DMS79 (cell line): ENCODE data around the gene R3HDM2.
A peak's percentile ranks its signal among the peaks of the same experiment; 100 is the strongest.

ENCODE experiments used
- DNase-seq: peaks from one replicate; lab custom pipeline; 2025; lab: John Stamatoyannopoulos, UW

Gene R3HDM2

DNA sequence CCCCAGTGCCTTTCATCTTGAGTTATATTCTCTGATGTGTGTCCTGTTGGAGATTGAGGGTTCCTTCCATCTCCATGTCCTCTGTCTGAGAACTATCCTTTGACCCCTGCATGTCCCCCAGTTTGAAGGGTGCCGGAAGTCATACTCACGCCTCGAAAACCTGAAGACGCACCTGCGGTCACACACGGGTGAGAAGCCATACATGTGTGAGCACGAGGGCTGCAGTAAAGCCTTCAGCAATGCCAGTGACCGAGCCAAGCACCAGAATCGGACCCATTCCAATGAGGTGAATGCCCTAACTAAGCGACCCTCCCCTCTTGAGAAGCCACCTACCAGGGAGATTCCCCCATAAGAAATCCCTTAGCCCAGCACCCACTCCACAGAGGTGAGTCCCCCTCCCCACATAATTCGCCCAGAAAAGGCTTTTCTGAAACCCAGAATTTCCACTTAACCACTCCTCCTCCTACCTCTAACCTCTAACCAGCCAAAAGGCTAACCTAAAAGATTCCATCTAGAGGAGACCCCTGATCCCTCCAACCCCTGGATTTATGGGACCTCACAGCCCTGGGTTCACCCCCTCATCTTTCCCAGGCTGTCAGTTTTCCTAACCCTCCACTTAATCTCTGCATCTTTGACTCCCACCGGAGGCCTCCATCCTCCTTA, 36.5 kb upstream of the R3HDM2 start:
- no peak for DNase-seq

- DNase-seq: no peak
These were observed 35.1 kb upstream of the R3HDM2 start for GRCh38 chr12:57465747-57466505.

DNA sequence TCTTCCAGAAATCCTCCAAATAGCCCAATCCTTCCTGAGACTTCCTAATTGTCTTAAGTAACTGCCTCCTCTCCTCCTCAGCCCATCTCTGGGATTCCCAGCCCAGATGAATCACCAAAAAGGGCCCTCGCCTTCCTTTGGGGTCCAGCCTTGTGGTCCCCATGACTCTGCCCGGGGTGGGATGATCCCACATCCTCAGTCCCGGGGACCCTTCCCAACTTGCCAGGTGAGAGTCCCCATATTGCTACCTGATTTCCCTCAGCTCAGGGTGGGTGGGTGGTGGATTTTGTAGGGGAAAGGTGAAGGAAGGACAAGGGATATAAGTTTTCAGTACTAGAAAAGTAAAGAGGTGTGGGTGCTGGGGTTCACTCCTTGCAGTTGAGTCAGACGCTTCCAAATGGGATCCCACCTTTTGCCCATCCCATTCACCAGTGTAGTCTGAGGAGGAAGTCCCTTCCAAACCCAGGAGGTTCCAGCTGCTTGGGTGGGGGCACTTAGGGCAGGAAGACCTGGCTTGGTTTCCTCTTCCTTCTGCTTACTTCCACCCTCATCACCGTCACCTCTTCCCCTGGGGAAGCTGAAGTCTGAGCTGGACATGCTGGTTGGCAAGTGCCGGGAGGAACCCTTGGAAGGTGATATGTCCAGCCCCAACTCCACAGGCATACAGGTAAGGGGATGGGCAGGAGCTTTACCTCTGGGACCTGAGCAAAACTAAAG, 34.3 kb upstream of the R3HDM2 start:
- DNase-seq: no peak

- no peak for DNase-seq
These were observed 33.7 kb upstream of the R3HDM2 start for GRCh38 chr12:57464569-57464968.

- DNase-seq: no peak
These were observed 32.0 kb upstream of the R3HDM2 start for GRCh38 chr12:57462912-57463253.

DNA sequence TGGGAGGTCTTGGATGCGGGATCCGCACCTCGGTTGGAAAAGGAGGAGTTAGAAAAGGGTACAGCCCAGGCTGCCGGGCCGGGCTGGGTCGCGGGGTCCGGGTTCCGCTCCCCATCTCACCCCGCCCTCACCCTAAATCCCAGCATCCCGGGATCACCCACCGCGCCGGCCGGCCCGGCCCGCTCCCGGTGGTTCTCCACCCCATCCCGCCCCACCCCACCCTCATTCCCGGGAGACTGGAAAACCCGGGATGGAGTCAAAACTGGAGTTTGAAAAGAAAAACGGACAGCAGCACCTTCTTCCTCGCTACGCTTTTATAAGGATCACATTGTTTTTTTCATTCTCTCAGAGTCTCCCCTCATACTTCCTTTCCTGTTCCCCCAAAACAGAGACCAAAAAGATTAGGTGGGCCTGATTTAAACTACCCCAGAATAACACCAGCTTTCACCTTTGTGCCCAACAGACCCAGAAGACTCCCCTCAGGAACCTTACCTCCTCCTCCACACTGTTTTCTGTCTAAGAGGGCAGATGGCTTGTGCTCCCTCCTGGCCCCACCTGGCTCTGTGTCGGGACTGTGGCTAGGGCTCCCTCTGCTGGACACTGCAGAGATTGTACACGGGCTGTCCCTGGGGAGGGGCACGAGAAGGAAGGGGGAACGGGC, 31.5 kb upstream of the R3HDM2 start:
- peak; percentile 69 for DNase-seq

DNA sequence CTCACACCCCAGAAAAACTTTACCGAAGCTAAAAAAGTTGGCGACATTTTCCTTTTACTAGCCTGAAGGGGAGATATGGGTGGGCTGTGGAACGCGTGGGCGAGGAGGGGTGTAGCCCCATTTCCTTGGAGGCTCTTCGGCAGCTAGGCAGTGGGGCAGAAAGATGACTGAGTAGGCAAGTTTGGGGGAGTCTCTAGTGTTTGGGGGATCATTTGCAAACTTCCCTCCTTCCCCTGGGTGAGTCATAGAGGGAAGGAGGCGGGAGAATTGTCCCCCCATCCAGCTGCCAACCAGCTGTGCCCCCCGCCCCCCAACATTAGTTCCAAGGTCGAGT, 31.0 kb upstream of the R3HDM2 start:
- DNase-seq: no peak

DNA sequence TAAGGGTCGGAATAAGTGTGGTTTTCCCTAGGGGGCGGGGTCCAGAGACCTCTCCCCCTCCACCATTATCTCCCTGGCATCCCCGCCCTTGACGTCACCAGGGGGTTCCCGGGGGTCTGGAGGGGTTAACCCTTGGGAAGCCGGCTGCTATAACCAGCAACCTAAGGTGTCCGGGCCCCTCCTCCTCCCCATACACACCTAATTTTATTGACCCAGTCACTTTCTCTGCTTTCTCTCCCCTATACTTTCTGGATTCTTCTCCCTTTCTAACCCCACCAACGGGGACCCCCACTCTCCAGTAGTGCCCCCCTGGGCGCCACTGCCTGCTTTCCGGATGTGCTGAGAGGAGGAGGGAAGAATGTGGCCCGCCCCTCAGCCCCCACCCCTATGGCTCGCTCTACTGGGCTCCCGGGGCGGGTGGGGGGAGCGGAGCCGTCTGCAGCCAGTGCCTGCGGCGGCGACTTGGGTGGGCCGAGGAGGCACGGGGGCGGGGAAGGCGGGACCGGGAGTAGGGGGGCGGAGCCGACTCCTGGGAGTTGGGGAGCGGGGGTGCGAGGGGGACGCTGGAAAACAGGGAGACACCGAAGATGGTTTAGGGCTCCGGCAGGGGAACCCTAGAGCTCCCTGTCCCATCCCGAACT, 30.6 kb upstream of the R3HDM2 start:
- no peak for DNase-seq

GRCh38 chr12:57460841-57461275, 30.0 kb upstream of the R3HDM2 start:
- DNase-seq: no peak

- DNase-seq: no peak
These were observed 29.6 kb upstream of the R3HDM2 start for GRCh38 chr12:57460468-57460784.

- DNase-seq: no peak
These were observed 29.1 kb upstream of the R3HDM2 start, which contains the start of gene GLI1 for GRCh38 chr12:57459750-57460467. GLI1 (plus strand) TSS chr12:57459785; CDS start chr12:57463692, 3,907 bp downstream.

- DNase-seq: peak; percentile 88
These were observed 28.4 kb upstream of the R3HDM2 start for GRCh38 chr12:57459055-57459749.

DNA sequence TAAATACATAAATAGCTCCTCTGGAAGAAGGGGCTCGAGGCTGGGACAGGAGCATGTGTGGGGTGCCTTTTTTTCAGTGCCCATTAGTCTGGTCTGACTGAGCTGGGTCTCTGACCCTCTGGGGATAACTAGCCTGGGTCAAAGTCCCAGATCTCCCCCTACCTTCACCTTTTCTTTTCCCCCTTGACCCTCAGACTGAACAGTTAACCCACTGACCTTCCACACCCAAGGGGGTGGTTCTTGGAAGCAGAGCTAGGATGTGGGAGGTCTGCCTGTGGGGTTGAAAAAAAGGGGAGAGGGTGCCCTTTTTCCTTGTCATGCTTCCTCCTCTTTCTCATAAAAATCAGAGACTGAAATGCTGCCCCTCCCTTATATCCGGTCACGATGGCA, 27.8 kb upstream of the R3HDM2 start:
- DNase-seq: no peak

- no peak for DNase-seq
These were observed 26.1 kb upstream of the R3HDM2 start for GRCh38 chr12:57456737-57457490.

- peak; percentile 28 for DNase-seq
These were observed 25.4 kb upstream of the R3HDM2 start for GRCh38 chr12:57456145-57456700.

DNA sequence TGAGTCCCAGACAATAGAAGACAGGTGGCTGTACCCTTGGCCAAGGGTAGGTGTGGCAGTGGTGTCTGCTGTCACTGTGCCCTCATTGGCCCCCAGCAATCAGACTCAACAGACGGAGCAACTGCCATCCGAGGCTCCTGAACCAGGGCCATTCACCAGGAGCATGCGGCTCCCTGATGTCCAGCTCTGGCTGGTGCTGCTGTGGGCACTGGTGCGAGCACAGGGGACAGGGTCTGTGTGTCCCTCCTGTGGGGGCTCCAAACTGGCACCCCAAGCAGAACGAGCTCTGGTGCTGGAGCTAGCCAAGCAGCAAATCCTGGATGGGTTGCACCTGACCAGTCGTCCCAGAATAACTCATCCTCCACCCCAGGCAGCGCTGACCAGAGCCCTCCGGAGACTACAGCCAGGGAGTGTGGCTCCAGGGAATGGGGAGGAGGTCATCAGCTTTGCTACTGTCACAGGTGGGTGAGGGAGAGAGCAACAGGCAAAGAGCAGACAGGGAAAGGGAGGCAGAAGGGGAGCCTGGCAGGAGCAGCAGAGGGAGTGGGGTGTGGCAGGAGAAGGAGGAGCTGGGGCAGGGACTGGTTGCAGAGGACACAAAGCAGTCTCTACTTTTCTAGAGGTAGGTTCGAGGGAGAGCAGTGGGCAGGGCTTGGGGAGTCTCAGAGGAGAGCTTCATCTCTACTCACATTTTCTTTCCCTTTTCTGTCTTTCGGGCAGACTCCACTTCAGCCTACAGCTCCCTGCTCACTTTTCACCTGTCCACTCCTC, 24.7 kb upstream of the R3HDM2 start:
- DNase-seq: no peak

- peak; percentile 59 for DNase-seq
These were observed 23.9 kb upstream of the R3HDM2 start, which contains the start of gene INHBE for GRCh38 chr12:57454566-57455373. INHBE (plus strand) TSS chr12:57455307; CDS start chr12:57455537, 230 bp downstream.

GRCh38 chr12:57454213-57454565, 23.3 kb upstream of the R3HDM2 start:
- DNase-seq: no peak
